Neural progenitor cell (in vitro differentiated cells): ENCODE measurements around the gene MOV10L1.

Source experiments
- CTCF ChIP-seq: fragments of 200-600 bp; sonication (generic); IDR thresholded peaks from 2 replicates; pipeline ENCODE4 v1.5.1; 2017; ENCODE audit warnings: antibody characterized with exemption, mild to moderate bottlenecking
- EZH2 ChIP-seq: fragments of 200-600 bp; sonication (generic); IDR thresholded peaks from 2 replicates; pipeline ENCODE4 v1.6.1; 2017; ENCODE audit warnings: antibody characterized with exemption, mild to moderate bottlenecking, moderate library complexity
- EZH2phosphoT487 ChIP-seq: fragments of 200-600 bp; sonication (generic); IDR thresholded peaks from 2 replicates; pipeline ENCODE4 v1.6.1; 2017; ENCODE audit warnings: antibody characterized with exemption

DNA sequence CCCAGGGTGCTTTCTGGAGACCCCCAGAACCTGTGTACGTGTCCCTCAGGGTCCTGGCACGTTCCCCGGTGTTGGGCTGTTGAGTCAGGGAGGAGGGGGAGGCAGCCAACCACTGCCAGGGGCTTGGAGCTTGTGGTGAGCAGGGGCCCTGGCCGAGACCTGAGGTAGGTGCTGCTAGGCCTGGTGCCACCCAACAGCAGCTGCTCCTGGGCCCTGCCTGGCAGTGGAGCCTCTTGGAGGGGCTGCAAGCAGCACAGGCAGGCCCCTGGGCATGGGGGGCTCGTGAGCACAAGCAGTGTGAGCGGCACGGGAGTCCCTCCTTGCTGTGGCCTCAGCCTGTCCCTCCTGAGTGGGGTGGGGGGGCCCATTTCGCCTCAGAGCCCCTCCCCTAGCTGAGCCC lies 103.8 kb downstream of the MOV10L1 start:
- TF ChIP-seq CTCF, result no peak
- no peak for TF ChIP-seq EZH2phosphoT487
- no peak for TF ChIP-seq EZH2
